ENCODE data around the gene SLC6A6.

Gene SLC6A6

GRCh38 chr3:14462738-14463137 is 60.3 kb downstream of the SLC6A6 start:
- Histone ChIP-seq H3K36me3 (ENCODE audit: control insufficient read depth in 2 of 2, insufficient read depth in 2 of 2, low read length in 2 of 2) (peaks cover 5 to 10% of the 10 kb centered on the region in 2 donors), H3K27me3 (ENCODE audit: control insufficient read depth in 1 of 2, insufficient read depth in 2 of 2, low read length in 2 of 2) (no peaks in the 10 kb centered on the region), H3K4me1 (ENCODE audit: control insufficient read depth, insufficient read depth, low read length) (peaks cover 7% of the 10 kb centered on the region), H3K9ac (ENCODE audit: low read length in 2 of 2) (no peak overlapping the region), H3K9me3 (ENCODE audit: control insufficient read depth in 2 of 2, low read length in 2 of 2) (no peaks in the 10 kb centered on the region), H3K27ac (ENCODE audit: low read length) (no peak overlapping the region), H3K4me3 (ENCODE audit: low read length in 2 of 2) (no peak overlapping the region)

- Histone ChIP-seq H3K9ac (ENCODE audit: low read length in 2 of 2) (no peak overlapping the region), H3K27ac (ENCODE audit: low read length) (no peak overlapping the region), H3K4me3 (ENCODE audit: low read length in 2 of 2) (no peak overlapping the region), H3K9me3 (ENCODE audit: control insufficient read depth in 2 of 2, low read length in 2 of 2) (no peaks in the 10 kb centered on the region), H3K4me1 (ENCODE audit: control insufficient read depth, insufficient read depth, low read length) (peaks cover 7% of the 10 kb centered on the region), H3K27me3 (ENCODE audit: control insufficient read depth in 1 of 2, insufficient read depth in 2 of 2, low read length in 2 of 2) (no peaks in the 10 kb centered on the region), H3K36me3 (ENCODE audit: control insufficient read depth in 2 of 2, insufficient read depth in 2 of 2, low read length in 2 of 2) (peaks cover 5 to 10% of the 10 kb centered on the region in 2 donors)
These were observed 61.1 kb downstream of the SLC6A6 start for GRCh38 chr3:14463330-14464140.

- Histone ChIP-seq H3K4me3 (ENCODE audit: low read length in 2 of 2) (no peak overlapping the region), H3K9me3 (ENCODE audit: control insufficient read depth in 2 of 2, low read length in 2 of 2) (no peaks in the 10 kb centered on the region), H3K4me1 (ENCODE audit: control insufficient read depth, insufficient read depth, low read length) (peaks cover 7% of the 10 kb centered on the region), H3K9ac (ENCODE audit: low read length in 2 of 2) (no peak overlapping the region), H3K27me3 (ENCODE audit: control insufficient read depth in 1 of 2, insufficient read depth in 2 of 2, low read length in 2 of 2) (no peaks in the 10 kb centered on the region), H3K27ac (ENCODE audit: low read length) (no peak overlapping the region), H3K36me3 (ENCODE audit: control insufficient read depth in 2 of 2, insufficient read depth in 2 of 2, low read length in 2 of 2) (peaks cover 5 to 10% of the 10 kb centered on the region in 2 donors)
These were observed 61.7 kb downstream of the SLC6A6 start for GRCh38 chr3:14464141-14464465.

- Histone ChIP-seq H3K27ac (ENCODE audit: low read length) (no peak overlapping the region), H3K9me3 (ENCODE audit: control insufficient read depth in 2 of 2, low read length in 2 of 2) (no peaks in the 10 kb centered on the region), H3K9ac (ENCODE audit: low read length in 2 of 2) (no peak overlapping the region), H3K27me3 (ENCODE audit: control insufficient read depth in 1 of 2, insufficient read depth in 2 of 2, low read length in 2 of 2) (no peaks in the 10 kb centered on the region), H3K4me1 (ENCODE audit: control insufficient read depth, insufficient read depth, low read length) (peaks cover 7% of the 10 kb centered on the region), H3K4me3 (ENCODE audit: low read length in 2 of 2) (no peak overlapping the region), H3K36me3 (ENCODE audit: control insufficient read depth in 2 of 2, insufficient read depth in 2 of 2, low read length in 2 of 2) (peaks cover 5 to 9% of the 10 kb centered on the region in 2 donors)
These were observed 62.1 kb downstream of the SLC6A6 start for GRCh38 chr3:14464521-14464920.

- H3K36me3 ChIP-seq (ENCODE audit: control insufficient read depth in 2 of 2, insufficient read depth in 2 of 2, low read length in 2 of 2) = peaks cover 5 to 7% of the 10 kb centered on the region in 2 donors
- H3K4me1 ChIP-seq (ENCODE audit: control insufficient read depth, insufficient read depth, low read length) = peaks cover 7% of the 10 kb centered on the region
- no peak overlapping the region for H3K27ac ChIP-seq (ENCODE audit: low read length)
- H3K4me3 ChIP-seq (ENCODE audit: low read length in 2 of 2) = no peak overlapping the region
- H3K9ac ChIP-seq (ENCODE audit: low read length in 2 of 2) = no peak overlapping the region
- no peaks in the 10 kb centered on the region for H3K9me3 ChIP-seq (ENCODE audit: control insufficient read depth in 2 of 2, low read length in 2 of 2)
- H3K27me3 ChIP-seq (ENCODE audit: control insufficient read depth in 1 of 2, insufficient read depth in 2 of 2, low read length in 2 of 2) = no peaks in the 10 kb centered on the region
These were observed 63.0 kb downstream of the SLC6A6 start for GRCh38 chr3:14465425-14465824.

GRCh38 chr3:14466179-14466903 is 63.9 kb downstream of the SLC6A6 start:
- H3K9me3 ChIP-seq (ENCODE audit: control insufficient read depth in 2 of 2, low read length in 2 of 2) = no peaks in the 10 kb centered on the region
- H3K9ac ChIP-seq (ENCODE audit: low read length in 2 of 2) = no peak overlapping the region
- no peak overlapping the region for H3K27ac ChIP-seq (ENCODE audit: low read length)
- peaks cover 3% of the 10 kb centered on the region for H3K4me1 ChIP-seq (ENCODE audit: control insufficient read depth, insufficient read depth, low read length)
- H3K27me3 ChIP-seq (ENCODE audit: control insufficient read depth in 1 of 2, insufficient read depth in 2 of 2, low read length in 2 of 2) = no peaks in the 10 kb centered on the region
- H3K36me3 ChIP-seq (ENCODE audit: control insufficient read depth in 2 of 2, insufficient read depth in 2 of 2, low read length in 2 of 2) = peaks cover 5 to 6% of the 10 kb centered on the region in 2 donors
- H3K4me3 ChIP-seq (ENCODE audit: low read length in 2 of 2) = no peak overlapping the region

- Histone ChIP-seq H3K4me3 (ENCODE audit: low read length in 2 of 2) (no peak overlapping the region), H3K9me3 (ENCODE audit: control insufficient read depth in 2 of 2, low read length in 2 of 2) (no peaks in the 10 kb centered on the region), H3K36me3 (ENCODE audit: control insufficient read depth in 2 of 2, insufficient read depth in 2 of 2, low read length in 2 of 2) (peaks cover 0 to 8% of the 10 kb centered on the region in 2 donors), H3K9ac (ENCODE audit: low read length in 2 of 2) (no peak overlapping the region), H3K27me3 (ENCODE audit: control insufficient read depth in 1 of 2, insufficient read depth in 2 of 2, low read length in 2 of 2) (no peaks in the 10 kb centered on the region), H3K4me1 (ENCODE audit: control insufficient read depth, insufficient read depth, low read length) (peaks cover under 1% of the 10 kb centered on the region), H3K27ac (ENCODE audit: low read length) (no peak overlapping the region)
These were observed 65.6 kb downstream of the SLC6A6 start for GRCh38 chr3:14467814-14468620.

GRCh38 chr3:14468621-14468981 is 66.2 kb downstream of the SLC6A6 start:
- no peak overlapping the region for H3K4me3 ChIP-seq (ENCODE audit: low read length in 2 of 2)
- no peaks in the 10 kb centered on the region for H3K27me3 ChIP-seq (ENCODE audit: control insufficient read depth in 1 of 2, insufficient read depth in 2 of 2, low read length in 2 of 2)
- peaks cover 6% of the 10 kb centered on the region for H3K4me1 ChIP-seq (ENCODE audit: control insufficient read depth, insufficient read depth, low read length)
- no peak overlapping the region for H3K27ac ChIP-seq (ENCODE audit: low read length)
- peaks cover 0 to 8% of the 10 kb centered on the region in 2 donors for H3K36me3 ChIP-seq (ENCODE audit: control insufficient read depth in 2 of 2, insufficient read depth in 2 of 2, low read length in 2 of 2)
- no peak overlapping the region for H3K9ac ChIP-seq (ENCODE audit: low read length in 2 of 2)
- no peaks in the 10 kb centered on the region for H3K9me3 ChIP-seq (ENCODE audit: control insufficient read depth in 2 of 2, low read length in 2 of 2)

- Histone ChIP-seq H3K27me3 (ENCODE audit: control insufficient read depth in 1 of 2, insufficient read depth in 2 of 2, low read length in 2 of 2) (no peaks in the 10 kb centered on the region), H3K4me3 (ENCODE audit: low read length in 2 of 2) (no peak overlapping the region), H3K27ac (ENCODE audit: low read length) (no peak overlapping the region), H3K9me3 (ENCODE audit: control insufficient read depth in 2 of 2, low read length in 2 of 2) (no peaks in the 10 kb centered on the region), H3K36me3 (ENCODE audit: control insufficient read depth in 2 of 2, insufficient read depth in 2 of 2, low read length in 2 of 2) (peaks cover 0 to 7% of the 10 kb centered on the region in 2 donors), H3K4me1 (ENCODE audit: control insufficient read depth, insufficient read depth, low read length) (peaks cover 6% of the 10 kb centered on the region), H3K9ac (ENCODE audit: low read length in 2 of 2) (no peak overlapping the region)
These were observed 68.1 kb downstream of the SLC6A6 start for GRCh38 chr3:14470461-14470860.

- Histone ChIP-seq H3K9ac (ENCODE audit: low read length in 2 of 2) (no peak overlapping the region), H3K4me1 (ENCODE audit: control insufficient read depth, insufficient read depth, low read length) (peaks cover 6% of the 10 kb centered on the region), H3K27me3 (ENCODE audit: control insufficient read depth in 1 of 2, insufficient read depth in 2 of 2, low read length in 2 of 2) (no peaks in the 10 kb centered on the region), H3K9me3 (ENCODE audit: control insufficient read depth in 2 of 2, low read length in 2 of 2) (no peaks in the 10 kb centered on the region), H3K36me3 (ENCODE audit: control insufficient read depth in 2 of 2, insufficient read depth in 2 of 2, low read length in 2 of 2) (peaks cover 0 to 7% of the 10 kb centered on the region in 2 donors), H3K27ac (ENCODE audit: low read length) (no peak overlapping the region), H3K4me3 (ENCODE audit: low read length in 2 of 2) (no peak overlapping the region)
These were observed 68.6 kb downstream of the SLC6A6 start for GRCh38 chr3:14471016-14471415.

All from stomach smooth muscle (tissue), 2 donors.